Measurements from ENCODE around the gene ELAVL2.

The ELAVL2 gene

GRCh38 chr9:23826120-23826629, at the start of gene ELAVL2:
ELAVL2 (minus strand) TSS chr9:23826240; CDS start chr9:23762234, 64,006 bp downstream.
- peak; percentile 47 for DNase-seq (ENCODE audit: low spot score)

- DNase-seq (ENCODE audit: low spot score), result no peak
Measured at GRCh38 chr9:23858234-23858633, 32.2 kb upstream of the ELAVL2 start.

- no peak for DNase-seq (ENCODE audit: low spot score)
Measured at GRCh38 chr9:23855873-23856604, 30.0 kb upstream of the ELAVL2 start.

- no peak for DNase-seq (ENCODE audit: low spot score)
Measured at GRCh38 chr9:23850690-23851629, 24.9 kb upstream of the ELAVL2 start.

GRCh38 chr9:23850242-23850689, 24.2 kb upstream of the ELAVL2 start:
- no peak for DNase-seq (ENCODE audit: low spot score)

- DNase-seq (ENCODE audit: low spot score), result no peak
Measured at GRCh38 chr9:23849379-23850035, 23.5 kb upstream of the ELAVL2 start.

- DNase-seq (ENCODE audit: low spot score), result no peak
Measured at GRCh38 chr9:23842565-23843129, 16.6 kb upstream of the ELAVL2 start.

- no peak for DNase-seq (ENCODE audit: low spot score)
Measured at GRCh38 chr9:23841304-23841703, 15.3 kb upstream of the ELAVL2 start.

GRCh38 chr9:23837038-23837437, 11.0 kb upstream of the ELAVL2 start:
- DNase-seq (ENCODE audit: low spot score), result no peak

- no peak for DNase-seq (ENCODE audit: low spot score)
Measured at GRCh38 chr9:23830929-23831730, 5.1 kb upstream of the ELAVL2 start.

- DNase-seq (ENCODE audit: low spot score), result no peak
Measured at GRCh38 chr9:23830476-23830805, 4.4 kb upstream of the ELAVL2 start.

- DNase-seq (ENCODE audit: low spot score), result no peak
Measured at GRCh38 chr9:23829580-23830475, 3.8 kb upstream of the ELAVL2 start.

GRCh38 chr9:23825700-23826099, 340 bp downstream of the ELAVL2 start:
- DNase-seq (ENCODE audit: low spot score), result no peak

GRCh38 chr9:23824830-23825591, 1.0 kb downstream of the ELAVL2 start:
- no peak for DNase-seq (ENCODE audit: low spot score)

GRCh38 chr9:23823986-23824829, 1.8 kb downstream of the ELAVL2 start:
- no peak for DNase-seq (ENCODE audit: low spot score)

GRCh38 chr9:23823269-23823668, 2.8 kb downstream of the ELAVL2 start:
- DNase-seq (ENCODE audit: low spot score), result no peak

GRCh38 chr9:23822261-23823169, 3.5 kb downstream of the ELAVL2 start:
- no peak for DNase-seq (ENCODE audit: low spot score)
